SH-SY5Y (cell line): Measurements from ENCODE around the gene CCDC192.

ENCODE experiments used
- GATA2 ChIP-seq: IDR thresholded peaks from 2 replicates; pipeline ENCODE4 v1.6.1; 2011; ENCODE audit warnings: mild to moderate bottlenecking, low read depth, low read length
- GATA3 ChIP-seq: IDR thresholded peaks from 2 replicates; pipeline ENCODE4 v1.6.1; 2011; ENCODE audit warnings: low read depth, mild to moderate bottlenecking, low read length, moderate library complexity

GRCh38 chr5:127754259-127754658, 51.1 kb downstream of the CCDC192 start:
- TF ChIP-seq GATA3 (no peak), GATA2 (no peak)
